HG03354 (cell line): ENCODE measurements around the gene NINJ2.

Experiments
- ATAC-seq: cut with Tn5 transposase; IDR thresholded peaks from one replicate; pipeline ENCODE4 v1.9.1; 2021; ENCODE audit warnings: mild to moderate bottlenecking; ENCODE audit not compliant: unreplicated experiment, poor library complexity, severe bottlenecking

NINJ2 gene

GRCh38 chr12:619346-619745, 43.9 kb downstream of the NINJ2 start:
- no peak for ATAC-seq

- ATAC-seq, result no peak
These were observed 44.6 kb downstream of the NINJ2 start for GRCh38 chr12:618605-619004.

GRCh38 chr12:617304-617915, 45.8 kb downstream of the NINJ2 start:
- no peak for ATAC-seq

- no peak for ATAC-seq
These were observed 47.6 kb downstream of the NINJ2 start for GRCh38 chr12:615620-616019.

GRCh38 chr12:614411-614970, 48.8 kb downstream of the NINJ2 start:
- ATAC-seq, result no peak

- ATAC-seq, result no peak
These were observed 49.2 kb downstream of the NINJ2 start for GRCh38 chr12:613996-614395.

- no peak for ATAC-seq
These were observed 50.4 kb downstream of the NINJ2 start for GRCh38 chr12:612886-613285.

- ATAC-seq, result no peak
These were observed 51.0 kb downstream of the NINJ2 start for GRCh38 chr12:612293-612692.

GRCh38 chr12:611721-612120, 51.5 kb downstream of the NINJ2 start:
- no peak for ATAC-seq

GRCh38 chr12:608921-609320, 54.3 kb downstream of the NINJ2 start:
- ATAC-seq, result no peak

GRCh38 chr12:608413-608812, 54.8 kb downstream of the NINJ2 start:
- ATAC-seq, result no peak

GRCh38 chr12:607541-608001, 55.7 kb downstream of the NINJ2 start:
- ATAC-seq, result no peak

GRCh38 chr12:604956-605355, 58.3 kb downstream of the NINJ2 start:
- no peak for ATAC-seq

- no peak for ATAC-seq
These were observed 60.6 kb downstream of the NINJ2 start for GRCh38 chr12:602700-603068.

GRCh38 chr12:601976-602699, 61.1 kb downstream of the NINJ2 start:
- no peak for ATAC-seq

- no peak for ATAC-seq
These were observed 63.5 kb downstream of the NINJ2 start for GRCh38 chr12:599756-600155.

GRCh38 chr12:597926-598568, 65.2 kb downstream of the NINJ2 start:
- no peak for ATAC-seq

GRCh38 chr12:593396-594270, 69.6 kb downstream of the NINJ2 start:
- ATAC-seq, result no peak

GRCh38 chr12:592024-592505, 71.2 kb downstream of the NINJ2 start:
- no peak for ATAC-seq
